Ovary (tissue), 3 donors: ENCODE results near the gene KIF5B.

Experiments
- EP300 ChIP-seq: sonication (generic); formaldehyde crosslinking; IDR thresholded peaks from one replicate; pipeline ENCODE4 v1.6.1; 2017; ENCODE audit warnings: antibody characterized with exemption
- POLR2A ChIP-seq: fragments of 450-650 bp; IDR thresholded peaks from one replicate; pipeline ENCODE4 v1.6.1; 2017; ENCODE audit warnings: antibody characterized with exemption, mild to moderate bottlenecking, moderate library complexity
- TF ChIP-seq, protein P1 (sequence below), 3 donors: fragments of 450-650 bp in 2 of 3; fragments of 200-600 bp in 1 of 3; IDR thresholded peaks; one replicate each; pipeline versions ENCODE4 v1.5.1 to v1.8.0; 2016 to 2022; ENCODE audit warnings: antibody characterized with exemption in 3 of 3, mild to moderate bottlenecking in 1 of 3
- donor health status: DM: no; HTN: no; CAD: no.

DNA sequence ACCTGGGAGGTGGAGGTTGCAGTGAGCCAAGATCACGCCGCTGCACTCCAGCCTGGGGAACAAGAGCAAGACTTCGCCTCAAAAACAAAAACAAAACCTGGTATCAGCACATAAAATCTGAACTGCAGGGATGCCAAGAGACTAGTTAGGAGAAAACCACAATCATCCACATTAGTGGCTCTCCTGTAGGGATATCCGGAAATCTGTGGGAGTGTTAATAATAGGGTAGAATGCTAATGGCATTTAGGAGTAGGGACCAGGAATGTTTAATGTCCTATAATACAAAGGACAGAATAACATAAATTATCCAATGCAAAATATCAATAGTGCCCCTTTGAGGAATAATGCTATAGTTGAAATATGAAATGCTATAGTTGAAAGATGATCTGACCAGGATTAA lies 24.3 kb downstream of the KIF5B start:
- TF ChIP-seq, protein P1, sequence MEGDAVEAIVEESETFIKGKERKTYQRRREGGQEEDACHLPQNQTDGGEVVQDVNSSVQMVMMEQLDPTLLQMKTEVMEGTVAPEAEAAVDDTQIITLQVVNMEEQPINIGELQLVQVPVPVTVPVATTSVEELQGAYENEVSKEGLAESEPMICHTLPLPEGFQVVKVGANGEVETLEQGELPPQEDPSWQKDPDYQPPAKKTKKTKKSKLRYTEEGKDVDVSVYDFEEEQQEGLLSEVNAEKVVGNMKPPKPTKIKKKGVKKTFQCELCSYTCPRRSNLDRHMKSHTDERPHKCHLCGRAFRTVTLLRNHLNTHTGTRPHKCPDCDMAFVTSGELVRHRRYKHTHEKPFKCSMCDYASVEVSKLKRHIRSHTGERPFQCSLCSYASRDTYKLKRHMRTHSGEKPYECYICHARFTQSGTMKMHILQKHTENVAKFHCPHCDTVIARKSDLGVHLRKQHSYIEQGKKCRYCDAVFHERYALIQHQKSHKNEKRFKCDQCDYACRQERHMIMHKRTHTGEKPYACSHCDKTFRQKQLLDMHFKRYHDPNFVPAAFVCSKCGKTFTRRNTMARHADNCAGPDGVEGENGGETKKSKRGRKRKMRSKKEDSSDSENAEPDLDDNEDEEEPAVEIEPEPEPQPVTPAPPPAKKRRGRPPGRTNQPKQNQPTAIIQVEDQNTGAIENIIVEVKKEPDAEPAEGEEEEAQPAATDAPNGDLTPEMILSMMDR (IDR thresholded peaks at IDR 0.05) = no peak
- TF ChIP-seq EP300 (no peak), POLR2A (no peak)
